ENCODE results near the gene TLN1. TPM values are rescaled to one million over a fixed set of nuclear protein-coding genes. Genes with fewer than 3 reads are reported as not detected.

TLN1 gene
- total and polyA plus RNA-seq, 2 of the 8 experiments (the other 6 are each of a cell fraction or from before 2014, with no cell fraction given): 28.1 to 90.1 TPM

GRCh38 chr9:35706951-35707350, 25.0 kb downstream of the TLN1 start (continued):
- TF ChIP-seq CHD7 (IDR thresholded peaks at IDR 0.05; ENCODE audit: insufficient replicate concordance, low read length) (no peak), POU5F1 (IDR thresholded peaks at IDR 0.05; ENCODE audit: low read depth, low read length) (no peak)
